Measurements from ENCODE around the gene ABCG5.

Gene ABCG5

DNA sequence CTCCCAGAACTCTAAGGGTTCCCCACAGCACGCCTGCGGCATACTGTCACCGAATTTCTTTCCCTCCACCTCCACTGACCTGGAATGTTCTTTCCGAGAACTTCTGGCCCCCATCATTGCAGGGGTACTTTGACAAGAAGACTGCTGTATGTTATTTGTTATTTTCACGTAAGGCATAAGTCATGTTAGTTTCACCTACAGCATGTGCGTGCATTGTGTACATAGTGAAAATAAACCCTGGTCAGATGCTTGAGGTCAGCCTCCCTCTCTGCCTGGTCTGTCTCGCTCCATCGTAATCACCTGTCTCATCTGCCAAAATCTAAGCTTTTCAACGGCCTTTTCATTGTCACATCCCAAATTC, 4.2 kb upstream of the ABCG5 start:
- DNase-seq (ENCODE audit: low read depth in 2 of 3, low spot score in 2 of 3) = no peak

DNA sequence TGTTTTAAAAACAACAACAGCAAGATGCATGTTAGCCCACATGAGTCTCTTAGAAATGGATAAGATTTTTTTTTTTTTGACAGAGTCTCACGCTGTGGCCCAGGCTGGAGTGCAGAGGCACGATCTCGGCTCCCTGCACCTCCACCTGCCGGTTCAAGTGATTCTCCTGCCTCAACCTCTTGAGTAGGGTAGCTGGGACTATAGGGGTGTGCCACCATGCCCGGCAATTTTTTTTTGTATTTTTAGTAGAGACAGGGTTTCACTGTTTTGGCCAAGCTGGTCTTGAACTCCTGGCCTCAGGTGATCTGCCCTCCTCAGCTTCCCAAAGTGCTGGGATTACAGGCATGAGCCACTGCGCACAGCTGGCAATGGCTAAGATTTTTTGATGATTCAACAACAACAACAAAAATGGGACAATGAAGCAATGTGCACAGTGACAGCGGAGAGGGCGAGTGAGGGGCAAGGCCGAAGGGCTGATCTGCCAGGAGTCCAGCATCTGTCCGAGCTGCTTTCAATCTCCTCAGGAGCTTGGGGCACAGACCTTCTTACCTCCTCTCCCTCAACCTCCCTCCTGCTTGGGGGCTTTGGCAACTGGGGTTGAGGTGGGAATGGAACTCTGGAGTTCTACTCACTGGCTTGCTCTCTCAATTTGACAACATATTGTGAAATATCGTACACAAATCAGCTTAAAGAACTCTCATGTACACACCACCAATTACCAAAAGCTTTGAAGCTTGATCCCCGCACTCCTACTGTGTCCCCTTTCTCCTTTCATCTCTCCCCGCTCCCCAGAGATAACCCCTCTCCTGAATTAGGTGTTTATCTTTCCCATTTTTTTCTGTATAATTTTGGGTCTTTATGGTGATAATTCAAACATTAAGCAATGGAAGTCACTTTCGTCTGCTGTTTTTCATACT, 3.6 kb upstream of the ABCG5 start:
- DNase-seq (ENCODE audit: low read depth in 2 of 3, low spot score in 2 of 3) = no peak

- DNase-seq (ENCODE audit: low read depth in 2 of 3, low spot score in 2 of 3) = no peak
Observed at GRCh38 chr2:43840965-43841364, 2.3 kb upstream of the ABCG5 start.

GRCh38 chr2:43839776-43840564, 1.3 kb upstream of the ABCG5 start:
- DNase-seq (ENCODE audit: low read depth in 2 of 3, low spot score in 2 of 3) = no peak

GRCh38 chr2:43837831-43838559, 644 bp downstream of the ABCG5 start:
- no peak for DNase-seq (ENCODE audit: low read depth in 2 of 3, low spot score in 2 of 3)

- DNase-seq (ENCODE audit: low read depth in 2 of 3, low spot score in 2 of 3) = no peak
Observed at GRCh38 chr2:43837033-43837432, 1.6 kb downstream of the ABCG5 start.

- no peak for DNase-seq (ENCODE audit: low read depth in 2 of 3, low spot score in 2 of 3)
Observed at GRCh38 chr2:43832457-43832856, 6.2 kb downstream of the ABCG5 start.

- DNase-seq (ENCODE audit: low read depth in 2 of 3, low spot score in 2 of 3) = no peak
Observed at GRCh38 chr2:43831543-43832294, 6.9 kb downstream of the ABCG5 start.

DNA sequence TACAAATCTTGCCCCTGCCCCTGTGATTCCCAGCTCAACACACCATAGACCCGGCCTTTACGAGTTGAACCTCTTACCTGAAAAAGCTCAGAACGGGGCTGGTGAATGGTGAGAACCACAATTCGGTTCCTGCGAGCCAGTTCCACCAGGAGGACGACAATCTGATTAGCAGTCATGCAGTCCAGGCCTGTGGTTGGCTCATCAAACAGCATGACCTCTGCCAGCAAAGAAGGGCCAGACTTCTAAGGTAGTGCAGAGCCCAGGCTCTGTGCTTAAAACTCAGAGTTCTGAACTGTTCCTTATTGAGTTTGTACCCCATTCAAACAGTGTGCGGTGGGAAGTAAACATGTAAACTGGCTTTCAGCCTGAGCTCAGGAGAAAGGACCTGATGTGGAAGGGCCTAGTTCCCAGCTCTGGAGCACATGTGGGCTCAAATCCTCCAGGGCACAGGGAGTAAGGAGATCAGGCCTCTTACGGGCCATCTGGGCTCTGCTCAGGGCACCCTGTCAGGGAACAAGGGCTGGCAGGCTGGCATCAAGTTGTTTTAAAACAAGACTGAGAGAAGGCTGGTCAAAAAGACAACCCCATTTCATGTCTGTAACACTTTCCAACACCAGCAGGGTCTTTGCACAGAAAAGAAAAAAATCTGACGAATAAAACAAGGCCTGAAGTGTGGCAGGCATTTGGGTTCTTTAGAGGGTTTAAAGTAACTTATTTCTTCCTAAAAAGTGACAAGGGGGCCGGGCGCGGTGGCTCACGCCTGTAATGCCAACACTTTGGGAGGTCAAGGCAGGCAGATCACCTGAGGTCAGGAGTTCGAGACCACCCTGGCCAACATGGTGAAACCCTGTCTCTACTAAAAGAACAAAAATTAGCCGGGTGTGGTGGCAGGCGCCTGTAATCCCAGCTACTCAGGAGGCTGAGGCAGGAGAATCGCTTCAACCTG, 12.1 kb downstream of the ABCG5 start:
- DNase-seq (ENCODE audit: low read depth in 2 of 3, low spot score in 2 of 3) = no peak

GRCh38 chr2:43825841-43826240, 12.8 kb downstream of the ABCG5 start:
- no peak for DNase-seq (ENCODE audit: low read depth in 2 of 3, low spot score in 2 of 3)

DNA sequence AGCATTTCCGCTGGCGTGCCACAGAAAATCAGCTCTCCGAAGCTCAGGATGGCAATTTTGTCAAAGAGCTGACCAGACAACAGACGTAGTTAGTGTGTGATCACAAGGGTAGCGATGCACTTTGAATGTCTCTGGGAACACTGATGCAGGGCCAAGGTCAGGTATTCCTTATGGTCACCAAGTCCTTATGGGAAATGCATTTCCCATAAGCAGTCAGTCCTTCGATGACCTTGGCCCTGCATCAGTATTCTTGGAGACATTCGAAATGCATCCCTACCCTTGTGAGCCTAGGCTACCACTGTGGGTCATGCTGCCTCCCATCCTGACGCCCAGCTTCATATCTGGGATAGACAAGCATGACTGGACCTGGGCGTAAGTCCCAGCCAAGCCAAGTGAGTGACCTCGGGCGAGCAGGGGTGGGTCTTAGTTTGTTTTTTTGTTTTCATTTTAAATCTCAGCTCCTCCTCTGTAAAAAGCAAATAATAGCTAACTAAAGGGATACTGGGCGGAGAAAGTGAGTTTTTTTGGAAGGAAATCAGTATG, 13.6 kb downstream of the ABCG5 start:
- DNase-seq (ENCODE audit: low read depth in 2 of 3, low spot score in 2 of 3) = no peak

DNA sequence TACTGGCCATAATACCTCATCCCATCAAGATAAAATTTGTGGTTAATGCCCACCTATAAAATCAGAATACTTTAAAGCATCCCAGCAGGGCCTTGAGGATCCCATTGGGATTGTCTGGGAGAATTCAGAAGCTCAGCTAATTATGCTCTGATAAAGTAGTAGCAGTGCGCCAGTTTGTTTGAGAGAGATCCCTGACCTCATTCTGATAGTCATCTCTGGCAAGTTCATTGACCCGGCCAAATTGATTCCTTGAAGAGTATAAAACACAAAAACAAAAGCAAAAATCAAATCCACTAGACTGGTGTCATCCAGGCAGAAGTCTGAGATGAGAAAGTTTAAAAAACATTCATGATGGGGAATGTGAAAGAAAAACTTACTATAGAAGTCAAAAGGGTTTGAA, 14.1 kb downstream of the ABCG5 start:
- no peak for DNase-seq (ENCODE audit: low read depth in 2 of 3, low spot score in 2 of 3)

- no peak for DNase-seq (ENCODE audit: low read depth in 2 of 3, low spot score in 2 of 3)
Observed at GRCh38 chr2:43823751-43824150, 14.9 kb downstream of the ABCG5 start.

GRCh38 chr2:43822839-43823238, 15.8 kb downstream of the ABCG5 start:
- no peak for DNase-seq (ENCODE audit: low read depth in 2 of 3, low spot score in 2 of 3)

GRCh38 chr2:43819491-43820163, 19.0 kb downstream of the ABCG5 start:
- no peak for DNase-seq (ENCODE audit: low read depth in 2 of 3, low spot score in 2 of 3)

GRCh38 chr2:43818761-43819160, 19.9 kb downstream of the ABCG5 start:
- DNase-seq (ENCODE audit: low read depth in 2 of 3, low spot score in 2 of 3) = no peak

DNA sequence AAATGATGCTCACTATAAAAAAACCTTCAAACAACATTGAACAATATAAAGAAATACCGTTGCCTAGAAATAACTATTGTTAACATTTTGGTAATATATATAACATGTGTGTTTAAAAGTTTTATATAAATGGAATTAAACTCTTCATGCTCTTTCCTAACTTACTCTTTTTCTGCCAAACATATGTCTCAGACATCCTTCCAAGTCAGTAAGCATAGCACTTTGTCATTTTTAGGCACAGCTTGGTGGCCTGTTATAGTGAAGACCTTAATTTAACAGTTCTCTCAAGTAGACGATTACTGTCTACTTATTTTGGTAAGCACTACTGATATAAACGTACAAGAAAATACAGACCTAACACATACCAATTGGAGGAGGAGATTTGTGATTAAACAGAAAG, 23.9 kb downstream of the ABCG5 start:
- no peak for DNase-seq (ENCODE audit: low read depth in 2 of 3, low spot score in 2 of 3)

- no peak for DNase-seq (ENCODE audit: low read depth in 2 of 3, low spot score in 2 of 3)
Observed at GRCh38 chr2:43812947-43813346, 25.7 kb downstream of the ABCG5 start.

GRCh38 chr2:43812006-43812405, 26.6 kb downstream of the ABCG5 start:
- DNase-seq (ENCODE audit: low read depth in 2 of 3, low spot score in 2 of 3) = no peak
